Inflammatory macrophage (primary cell): ENCODE measurements around the gene DLL4.

Source experiments
- DNase-seq, 2 donors: peaks; one replicate each; pipeline ENCODE4 v3.0.0-alpha.2; 2020 to 2022

Gene DLL4

GRCh38 chr15:40927873-40928806 is 1.0 kb upstream of the DLL4 start:
- no peak for DNase-seq

GRCh38 chr15:40929660-40930429 is 705 bp downstream of the DLL4 start:
- DNase-seq, result peak; percentile 47 to 68

- DNase-seq, result no peak
Measured at GRCh38 chr15:40930430-40931299, 1.5 kb downstream of the DLL4 start.

GRCh38 chr15:40931300-40932142 is 2.4 kb downstream of the DLL4 start:
- DNase-seq, result no peak

- DNase-seq, result no peak
Measured at GRCh38 chr15:40932156-40932555, 3.0 kb downstream of the DLL4 start.

GRCh38 chr15:40932649-40933516 is 3.7 kb downstream of the DLL4 start:
- DNase-seq, result no peak

- DNase-seq, result peak; percentile 27 to 29
Measured at GRCh38 chr15:40933517-40933902, 4.4 kb downstream of the DLL4 start.

- DNase-seq, result no peak
Measured at GRCh38 chr15:40934457-40934856, 5.3 kb downstream of the DLL4 start.

GRCh38 chr15:40936234-40936708 is 7.1 kb downstream of the DLL4 start:
- DNase-seq, result no peak

GRCh38 chr15:40936709-40937666 is 7.8 kb downstream of the DLL4 start:
- DNase-seq, result no peak

GRCh38 chr15:40937762-40938535 is 8.8 kb downstream of the DLL4 start:
- no peak for DNase-seq

GRCh38 chr15:40938536-40938870 is 9.4 kb downstream of the DLL4 start:
- no peak for DNase-seq

GRCh38 chr15:40940296-40940801 is 11.2 kb downstream of the DLL4 start:
- DNase-seq, result peak in 1 of 2 donors; percentile 11

GRCh38 chr15:40941068-40941527 is 12.0 kb downstream of the DLL4 start:
- DNase-seq, result no peak

GRCh38 chr15:40941528-40942336 is 12.6 kb downstream of the DLL4 start:
- peak; percentile 75 to 86 for DNase-seq

GRCh38 chr15:40942337-40942854 is 13.3 kb downstream of the DLL4 start:
- DNase-seq, result peak in 1 of 2 donors; percentile 50

GRCh38 chr15:40942878-40943277 is 13.7 kb downstream of the DLL4 start:
- no peak for DNase-seq
